Kidney epithelial cell (primary cell): ENCODE data around the gene INTS6. TPM values are rescaled to one million over a fixed set of nuclear protein-coding genes. Genes with fewer than 3 reads are reported as not detected.

Experiments
- DNase-seq: peaks from one replicate; pipeline ENCODE4 v3.0.0-alpha.2; 2010; ENCODE audit warnings: low read depth
- H3K27me3 ChIP-seq: 2 replicates; pipeline ENCODE4 v1.6.0; 2011; ENCODE audit warnings: low read length; ENCODE audit not compliant: control insufficient read depth, insufficient read depth
- H3K36me3 ChIP-seq: 2 replicates; pipeline ENCODE4 v1.5.1; 2011; ENCODE audit warnings: low read length; ENCODE audit not compliant: control insufficient read depth, insufficient read depth
- H3K4me3 ChIP-seq: 2 replicates; pipeline ENCODE4 v1.5.1; 2011; ENCODE audit warnings: low read depth, mild to moderate bottlenecking, control low read depth, low read length
- total RNA-seq: library from RNA; depleted of rRNA; stranded (reverse); fragments of >200 nt; gene quantifications from 2 replicates; pipeline ENCODE4 v1.2.3, GENCODE V29; 2015
- TF ChIP-seq, protein P1 (sequence below): IDR thresholded peaks from 2 replicates; pipeline ENCODE4 v1.5.1; 2011; ENCODE audit warnings: mild to moderate bottlenecking, moderate library complexity, low read length, control low read depth, inconsistent platforms; ENCODE audit not compliant: insufficient read depth, poor library complexity, severe bottlenecking

Gene INTS6
- total RNA-seq, 1 donor from 2014 or later, result 23.2 TPM

DNA sequence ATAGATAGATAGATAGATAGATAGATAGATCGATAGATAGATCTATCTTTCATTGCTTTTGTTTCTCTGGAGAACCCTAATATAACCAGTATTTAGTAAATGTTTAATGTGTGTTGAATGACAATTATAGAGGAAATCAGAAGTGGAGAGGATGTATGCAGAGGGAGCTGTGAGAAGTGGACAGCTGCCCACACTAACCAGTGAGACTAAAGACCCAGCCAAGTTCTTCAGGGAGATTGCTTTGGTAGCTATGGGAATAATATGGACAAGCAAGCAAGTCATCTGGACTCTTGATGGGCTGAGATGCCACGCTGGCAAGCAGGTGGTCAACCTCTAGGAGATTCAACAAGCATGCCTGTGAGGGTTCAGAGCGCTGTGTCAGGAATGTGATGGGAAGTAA is 14.9 kb upstream of the INTS6 start:
- no peak for DNase-seq
- no peaks in the 10 kb centered on the region for H3K27me3 ChIP-seq
- TF ChIP-seq, protein P1, sequence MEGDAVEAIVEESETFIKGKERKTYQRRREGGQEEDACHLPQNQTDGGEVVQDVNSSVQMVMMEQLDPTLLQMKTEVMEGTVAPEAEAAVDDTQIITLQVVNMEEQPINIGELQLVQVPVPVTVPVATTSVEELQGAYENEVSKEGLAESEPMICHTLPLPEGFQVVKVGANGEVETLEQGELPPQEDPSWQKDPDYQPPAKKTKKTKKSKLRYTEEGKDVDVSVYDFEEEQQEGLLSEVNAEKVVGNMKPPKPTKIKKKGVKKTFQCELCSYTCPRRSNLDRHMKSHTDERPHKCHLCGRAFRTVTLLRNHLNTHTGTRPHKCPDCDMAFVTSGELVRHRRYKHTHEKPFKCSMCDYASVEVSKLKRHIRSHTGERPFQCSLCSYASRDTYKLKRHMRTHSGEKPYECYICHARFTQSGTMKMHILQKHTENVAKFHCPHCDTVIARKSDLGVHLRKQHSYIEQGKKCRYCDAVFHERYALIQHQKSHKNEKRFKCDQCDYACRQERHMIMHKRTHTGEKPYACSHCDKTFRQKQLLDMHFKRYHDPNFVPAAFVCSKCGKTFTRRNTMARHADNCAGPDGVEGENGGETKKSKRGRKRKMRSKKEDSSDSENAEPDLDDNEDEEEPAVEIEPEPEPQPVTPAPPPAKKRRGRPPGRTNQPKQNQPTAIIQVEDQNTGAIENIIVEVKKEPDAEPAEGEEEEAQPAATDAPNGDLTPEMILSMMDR, result no peak
- H3K36me3 ChIP-seq, result no peaks in the 10 kb centered on the region
- no peak overlapping the region for H3K4me3 ChIP-seq

DNA sequence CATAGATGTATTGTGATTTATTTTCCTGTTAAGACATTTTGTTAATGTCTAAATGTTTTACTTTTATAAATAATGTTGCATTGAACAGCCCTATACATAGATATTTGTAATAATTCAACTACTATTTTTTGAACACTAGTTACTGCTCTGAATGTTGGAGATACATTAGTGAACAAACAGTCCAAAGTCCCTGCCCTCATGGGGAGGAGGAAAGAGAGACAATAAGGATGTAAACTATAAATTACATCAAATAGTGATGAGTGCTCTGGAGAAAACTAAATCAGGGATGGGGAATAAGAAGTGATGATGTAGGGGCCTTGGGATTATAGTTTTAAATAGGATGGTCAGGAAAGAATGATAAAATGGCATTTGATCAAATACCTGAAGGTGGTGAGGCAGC is 12.3 kb upstream of the INTS6 start:
- Histone ChIP-seq H3K4me3 (no peak overlapping the region), H3K27me3 (no peaks in the 10 kb centered on the region), H3K36me3 (no peaks in the 10 kb centered on the region)
- TF ChIP-seq, protein P1, result no peak
- DNase-seq, result no peak

DNA sequence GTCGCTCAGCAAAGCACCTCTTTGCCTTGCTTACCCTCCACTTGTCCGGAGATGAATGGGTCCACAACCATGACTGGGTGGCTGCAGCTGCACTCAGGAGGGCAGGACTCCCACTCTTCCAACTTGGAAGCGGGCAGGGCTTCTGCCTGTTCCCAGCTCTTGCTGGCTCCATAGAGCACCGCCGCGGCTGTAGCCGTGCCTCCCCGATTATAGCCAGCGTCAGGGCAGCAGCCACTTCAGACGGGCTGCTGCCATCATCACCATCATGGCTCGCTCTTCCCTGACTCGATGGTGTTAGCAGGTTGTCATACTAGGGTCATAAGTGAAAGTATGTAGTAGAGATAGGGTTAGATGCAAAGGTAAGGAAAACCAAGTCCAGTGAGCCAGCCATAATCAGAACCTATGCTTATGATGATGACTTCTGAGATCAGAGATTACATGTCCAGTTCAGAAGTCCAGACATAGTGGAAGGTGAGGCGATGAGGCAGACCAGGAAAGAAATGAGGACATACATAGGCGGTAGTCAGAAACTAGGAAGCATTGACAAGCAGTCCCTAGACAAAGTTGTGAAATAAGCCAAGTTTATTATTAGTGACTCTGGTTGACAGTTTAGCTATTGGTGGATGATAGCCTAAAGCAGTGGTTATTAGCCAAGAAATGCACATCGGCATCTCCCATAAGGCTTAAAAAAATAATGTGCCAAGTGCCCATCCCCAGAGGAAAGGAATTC is 4.4 kb upstream of the INTS6 start:
- Histone ChIP-seq H3K36me3 (peaks cover 2% of the 10 kb centered on the region), H3K27me3 (no peaks in the 10 kb centered on the region), H3K4me3 (no peak overlapping the region)
- TF ChIP-seq, protein P1, result no peak
- no peak for DNase-seq

DNA sequence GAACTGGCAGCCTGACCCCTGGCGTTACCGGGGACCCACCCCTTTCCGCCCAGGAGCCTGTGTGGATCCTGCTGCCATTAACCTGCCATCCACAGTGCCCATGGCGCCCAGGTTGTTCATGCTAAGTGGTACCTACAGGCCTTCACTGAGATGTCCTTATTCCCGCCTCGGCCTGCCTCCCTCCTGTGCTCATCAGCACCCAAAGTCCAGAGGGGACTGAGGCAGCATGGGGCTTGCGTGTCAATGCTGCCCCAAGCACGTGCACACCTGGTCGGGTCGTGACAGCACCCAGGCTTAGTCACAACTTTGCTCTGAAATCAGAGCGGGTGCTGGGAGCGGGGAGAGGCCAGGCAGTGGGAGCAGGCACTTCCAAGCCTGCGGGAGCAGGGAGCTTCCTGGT is 3.7 kb upstream of the INTS6 start:
- Histone ChIP-seq H3K27me3 (no peaks in the 10 kb centered on the region), H3K4me3 (no peak overlapping the region), H3K36me3 (peaks cover 2% of the 10 kb centered on the region)
- DNase-seq, result no peak
- TF ChIP-seq, protein P1, result no peak

DNA sequence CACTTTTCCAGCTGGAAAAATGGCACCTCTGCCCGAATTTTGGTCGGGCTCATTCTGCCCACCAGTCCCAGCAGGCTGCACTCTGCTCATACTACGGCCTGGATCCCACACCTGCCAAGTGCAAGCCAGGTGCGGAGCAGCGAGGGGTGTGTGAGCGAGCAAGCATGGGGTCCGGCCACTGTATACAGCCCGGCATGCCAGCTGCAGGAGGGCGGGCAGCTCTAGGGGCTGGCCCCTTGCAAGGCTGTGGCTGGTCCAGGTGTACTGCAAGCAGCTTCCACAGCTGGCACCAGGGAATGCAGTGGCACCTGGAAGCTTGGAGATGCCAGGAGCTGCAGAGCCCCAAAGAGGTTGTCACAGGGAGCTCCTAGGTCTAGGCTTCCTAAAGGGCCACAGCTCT is 2.7 kb upstream of the INTS6 start:
- Histone ChIP-seq H3K4me3 (no peak overlapping the region), H3K27me3 (no peaks in the 10 kb centered on the region), H3K36me3 (peaks cover 2% of the 10 kb centered on the region)
- no peak for DNase-seq
- TF ChIP-seq, protein P1, result no peak
